HG02852 (cell line): ENCODE data around the gene INF2.

ENCODE experiments used
- ATAC-seq: cut with Tn5 transposase; IDR thresholded peaks from one replicate; pipeline ENCODE4 v1.9.1; 2021; ENCODE audit warnings: mild to moderate bottlenecking, moderate library complexity; ENCODE audit not compliant: unreplicated experiment

The INF2 gene

DNA sequence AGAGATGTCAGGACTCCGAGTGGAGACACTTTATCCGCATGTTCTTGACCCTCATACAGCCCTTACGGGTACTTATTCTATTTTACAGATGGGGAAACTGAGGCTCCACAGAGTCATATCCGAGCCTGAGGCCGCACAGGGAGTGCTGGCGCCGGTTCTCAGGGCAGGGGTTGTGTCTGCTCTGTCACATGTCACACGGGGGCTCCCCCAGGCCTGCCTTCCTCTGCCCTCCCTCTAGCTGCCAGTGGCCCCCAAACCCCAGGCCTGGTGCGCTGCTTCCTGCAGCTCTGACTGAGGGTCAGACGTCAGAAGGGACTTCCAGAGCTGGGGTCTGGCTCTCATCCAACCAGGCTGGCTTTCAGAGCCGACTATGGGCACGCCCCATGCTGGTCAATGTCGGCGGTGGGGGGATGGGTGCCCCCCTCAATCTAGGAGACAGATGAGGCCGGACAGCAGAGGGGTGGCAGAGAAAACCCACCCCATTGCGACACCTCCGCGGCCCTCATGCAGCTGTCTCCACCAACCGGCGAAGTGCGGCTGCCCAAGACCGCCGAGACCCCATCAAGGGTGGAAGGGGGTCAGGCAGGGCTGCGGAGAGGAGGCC is 811 bp upstream of the INF2 start:
- ATAC-seq: no peak

DNA sequence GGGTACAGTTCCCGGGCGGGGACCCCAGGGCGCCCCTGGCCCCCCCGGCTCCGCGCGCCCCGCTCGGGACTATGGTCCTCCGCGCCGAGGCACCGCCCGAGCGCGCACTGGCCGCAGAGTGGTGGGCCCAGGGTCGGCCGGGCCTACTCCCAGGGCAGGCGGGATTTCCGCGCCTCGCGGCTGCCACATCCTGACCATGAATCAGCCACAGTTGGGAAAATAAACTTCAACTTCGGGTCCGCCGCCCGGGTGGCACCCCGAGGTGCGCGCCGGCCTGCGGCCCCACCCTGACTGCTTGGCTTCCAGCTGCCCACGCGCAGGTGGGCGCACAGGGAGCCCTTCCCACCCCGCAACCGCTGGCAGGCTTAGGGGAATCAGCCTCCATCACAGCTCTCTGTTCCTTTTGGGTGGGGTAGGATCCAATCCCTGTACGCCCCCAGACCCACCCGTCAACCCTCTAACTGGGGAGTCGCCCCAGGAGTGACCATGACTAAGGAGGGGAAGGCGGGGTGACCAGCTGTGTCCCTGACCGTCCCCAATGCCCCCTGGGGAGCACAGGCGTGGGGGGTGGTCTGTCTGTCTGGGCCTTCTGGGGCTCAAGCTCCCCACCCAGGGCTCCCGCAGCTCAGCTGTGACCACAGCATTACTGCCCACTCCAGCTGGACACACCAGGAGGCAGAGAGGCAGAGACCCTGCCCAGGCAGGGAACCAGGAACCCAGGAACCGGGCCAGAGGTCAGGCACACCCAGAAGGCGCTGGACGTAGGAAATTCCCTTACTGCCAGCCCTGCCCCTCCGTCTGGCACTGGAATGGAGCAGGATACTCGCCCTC is 678 bp downstream of the INF2 start:
- ATAC-seq: no peak

DNA sequence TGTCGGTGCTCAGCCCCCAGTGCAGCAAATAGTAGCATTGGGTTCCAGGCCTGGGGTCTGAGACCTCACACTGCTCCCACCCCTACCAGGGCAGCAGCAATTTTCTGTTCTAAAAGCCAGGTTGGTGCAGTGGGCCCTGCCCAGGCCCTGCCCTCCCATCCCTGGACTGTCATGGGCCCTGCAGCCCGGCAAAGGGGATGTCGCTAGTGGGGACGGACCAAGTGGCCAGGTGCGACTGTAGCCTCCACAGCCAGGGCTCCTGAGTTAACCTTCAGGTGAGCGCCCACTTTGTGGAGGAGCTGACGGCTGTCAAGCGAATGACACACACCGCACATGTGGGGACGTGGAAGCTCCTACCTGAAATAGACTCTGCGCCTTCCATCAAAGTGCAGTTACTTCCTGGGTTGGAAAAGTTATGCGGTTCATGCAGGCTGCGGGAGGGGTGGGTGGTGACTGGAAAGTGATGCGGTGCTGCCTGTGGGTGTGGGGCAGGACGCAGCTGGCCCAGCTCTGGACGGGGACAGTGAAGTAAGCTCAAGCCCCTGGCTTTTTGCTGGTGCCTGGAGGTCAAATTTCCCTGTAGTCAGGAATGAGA is 1.5 kb downstream of the INF2 start:
- no peak for ATAC-seq

DNA sequence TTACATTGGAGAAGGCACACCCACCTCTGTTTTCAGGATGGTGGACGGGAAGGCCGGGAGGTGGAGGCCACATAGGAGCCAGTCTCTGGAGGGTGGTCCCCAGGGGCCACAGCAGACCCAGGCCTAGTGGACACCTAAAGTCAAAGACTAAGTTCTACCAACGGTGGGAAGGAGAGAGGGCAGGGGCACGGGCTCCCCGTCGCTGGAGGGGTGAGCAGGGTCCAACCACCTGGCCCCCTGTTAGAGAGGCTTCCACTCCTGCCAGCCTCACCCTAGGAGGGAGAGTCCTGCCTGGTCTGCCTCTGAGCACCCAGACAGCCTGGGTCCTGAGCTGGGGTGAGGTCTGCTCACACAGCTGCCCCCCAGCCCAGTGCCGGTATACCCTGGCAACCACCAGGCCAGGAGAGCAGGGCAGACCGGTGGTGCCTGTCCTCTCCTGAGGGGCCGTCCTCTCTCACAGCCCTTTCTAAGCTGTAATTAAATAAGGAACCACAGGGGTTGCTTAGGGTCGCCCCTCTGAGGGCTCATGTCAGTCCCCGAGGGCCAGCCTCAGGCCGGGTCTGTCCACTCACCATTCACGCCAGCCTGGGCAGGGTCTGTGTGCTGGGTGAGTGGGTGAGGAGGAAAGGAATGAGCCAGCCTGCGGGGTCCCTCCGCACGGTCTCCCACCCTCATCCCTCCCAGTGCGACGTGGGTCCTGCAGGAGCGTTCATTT is 2.3 kb downstream of the INF2 start:
- no peak for ATAC-seq

GRCh38 chr14:104692261-104692938 is 3.0 kb downstream of the INF2 start:
- no peak for ATAC-seq

- ATAC-seq: no peak
Observed at GRCh38 chr14:104692939-104693315, 3.5 kb downstream of the INF2 start.

DNA sequence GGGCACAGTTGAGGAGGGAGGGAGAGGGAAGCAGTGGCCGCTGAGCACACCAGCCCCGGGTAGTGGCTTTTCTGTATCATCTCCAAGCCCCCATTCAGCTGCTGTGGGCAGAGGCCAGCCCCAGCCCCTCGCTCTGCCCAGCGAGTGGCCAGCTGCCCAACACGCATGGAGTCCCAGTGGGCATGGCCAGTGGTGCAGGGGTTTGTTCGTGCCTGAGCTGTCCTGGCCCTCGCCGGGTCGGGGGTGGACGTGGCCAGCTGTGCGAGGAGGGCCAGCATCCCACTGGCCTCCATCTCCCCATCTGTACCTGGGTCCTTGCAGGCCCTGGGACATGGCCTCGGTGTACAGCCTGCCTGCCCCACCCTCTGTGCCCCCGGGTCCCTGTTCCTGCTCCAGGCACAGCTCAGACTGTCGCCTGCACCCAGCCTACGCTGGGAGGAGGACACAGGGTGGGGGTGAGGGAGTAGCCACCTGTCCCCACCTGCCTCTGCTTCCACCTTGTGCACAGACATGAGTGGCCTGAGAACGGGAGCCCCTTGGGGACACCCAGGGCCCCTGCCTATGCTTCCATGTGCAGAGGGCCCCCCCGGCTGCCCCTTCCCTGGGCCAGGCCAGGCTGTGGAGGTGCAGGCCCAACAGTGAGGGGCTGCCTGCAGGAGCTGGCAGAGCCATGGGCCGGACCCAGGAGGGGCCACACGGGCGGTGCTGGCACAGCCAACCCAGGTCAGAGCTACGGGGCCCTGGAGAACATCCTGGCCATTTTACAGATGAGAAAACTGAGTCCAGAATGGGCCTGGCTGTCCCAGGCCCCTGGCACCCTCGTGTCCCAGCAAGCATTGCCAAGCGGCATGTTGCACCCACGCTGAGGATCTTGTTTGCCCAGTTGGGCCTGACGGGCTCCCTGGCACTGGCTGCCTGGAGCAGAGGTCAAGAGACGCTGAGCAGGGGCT is 4.3 kb downstream of the INF2 start:
- ATAC-seq: no peak

- no peak for ATAC-seq
Observed at GRCh38 chr14:104694475-104694950, 5.1 kb downstream of the INF2 start.

- ATAC-seq: no peak
Observed at GRCh38 chr14:104694991-104695659, 5.7 kb downstream of the INF2 start.

GRCh38 chr14:104695660-104696000 is 6.2 kb downstream of the INF2 start:
- no peak for ATAC-seq

- ATAC-seq: no peak
Observed at GRCh38 chr14:104696671-104697316, 7.4 kb downstream of the INF2 start.

GRCh38 chr14:104697317-104697703 is 7.9 kb downstream of the INF2 start:
- no peak for ATAC-seq

- no peak for ATAC-seq
Observed at GRCh38 chr14:104697892-104698583, 8.6 kb downstream of the INF2 start.

DNA sequence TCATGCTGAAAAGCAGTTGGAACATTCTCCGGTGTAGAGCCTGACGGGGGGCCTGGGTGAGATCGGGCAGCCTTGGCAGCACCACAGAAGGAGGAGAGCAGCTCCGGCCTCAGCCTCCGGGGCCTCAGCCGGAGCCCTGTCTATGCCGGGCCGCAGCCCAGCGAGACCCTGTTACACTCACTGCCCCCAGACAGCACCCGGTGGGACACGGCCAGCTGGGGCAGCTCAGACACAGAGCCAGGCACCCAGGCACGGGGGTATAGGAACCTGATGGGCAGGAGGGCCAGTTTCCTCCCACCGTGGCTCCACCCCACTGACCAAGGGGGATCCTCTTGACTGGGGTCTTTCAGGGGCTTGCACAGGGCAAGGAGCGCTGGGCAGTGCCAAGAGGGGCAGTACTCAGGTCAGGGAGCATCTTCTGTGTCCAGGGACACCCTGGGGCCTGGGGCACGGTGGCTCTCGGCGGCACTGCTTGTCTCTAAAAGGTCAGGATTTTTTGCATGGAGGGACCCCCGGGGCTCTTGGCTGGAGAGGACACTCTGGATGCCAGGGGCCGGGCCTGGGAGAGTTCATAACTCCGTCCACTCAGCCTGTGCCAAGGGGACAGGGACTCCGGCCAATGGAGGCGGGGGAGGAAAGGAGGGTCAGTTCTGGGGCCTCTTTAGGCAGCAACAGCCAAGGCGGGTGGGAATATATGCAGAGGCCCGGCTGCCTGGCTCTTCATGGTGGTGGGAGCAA is 9.4 kb downstream of the INF2 start:
- no peak for ATAC-seq

- no peak for ATAC-seq
Observed at GRCh38 chr14:104699426-104699748, 10.0 kb downstream of the INF2 start.

- ATAC-seq: no peak
Observed at GRCh38 chr14:104700225-104700651, 10.8 kb downstream of the INF2 start.

- no peak for ATAC-seq
Observed at GRCh38 chr14:104700747-104701217, 11.4 kb downstream of the INF2 start.
